MM.1S (cell line): ENCODE data around the gene FPR3.

Source experiments
- DNase-seq: peaks from one replicate; pipeline ENCODE4 v3.0.0-alpha.2; 2015
- H2AFZ ChIP-seq: fragments of 300-600 bp; sonication (generic); 2 replicates; pipeline ENCODE4 v1.6.0; 2016; ENCODE audit warnings: antibody characterized with exemption, low read length
- H3F3A ChIP-seq: fragments of 300-600 bp; sonication (generic); 2 replicates; pipeline ENCODE4 v1.6.1; 2016; ENCODE audit warnings: mild to moderate bottlenecking, antibody characterized with exemption, low read length, moderate library complexity, mixed read lengths; ENCODE audit not compliant: insufficient read depth
- H3K27ac ChIP-seq: fragments of 300-600 bp; sonication (generic); 2 replicates; pipeline ENCODE4 v1.5.1; 2016; ENCODE audit warnings: mild to moderate bottlenecking, low read length
- H3K27me3 ChIP-seq: fragments of 300-600 bp; sonication (generic); replicated peaks from 2 replicates; pipeline ENCODE4 v1.6.0; 2016; ENCODE audit warnings: low read length; ENCODE audit not compliant: insufficient read depth
- H3K36me3 ChIP-seq: fragments of 300-600 bp; sonication (generic); replicated peaks from 2 replicates; pipeline ENCODE4 v1.6.1; 2016; ENCODE audit warnings: mild to moderate bottlenecking, low read length, mixed read lengths; ENCODE audit not compliant: insufficient read depth
- H3K4me1 ChIP-seq: fragments of 300-600 bp; sonication (generic); 2 replicates; pipeline ENCODE4 v1.6.1; 2016; ENCODE audit warnings: low read length, mixed read lengths
- H3K4me2 ChIP-seq: fragments of 300-600 bp; sonication (generic); 2 replicates; pipeline ENCODE4 v1.6.0; 2016; ENCODE audit warnings: low read depth, low read length
- H3K4me3 ChIP-seq: fragments of 300-600 bp; sonication (generic); 2 replicates; pipeline ENCODE4 v1.5.1; 2016; ENCODE audit warnings: low read length, mixed read lengths
- H3K79me2 ChIP-seq: fragments of 300-600 bp; sonication (generic); 2 replicates; pipeline ENCODE4 v1.6.1; 2016; ENCODE audit warnings: mixed run types, low read length, mixed read lengths
- H3K9ac ChIP-seq: fragments of 300-600 bp; sonication (generic); 2 replicates; pipeline ENCODE4 v1.6.1; 2016; ENCODE audit warnings: low read length, mixed read lengths
- H3K9me2 ChIP-seq: fragments of 300-600 bp; sonication (generic); replicated peaks from 2 replicates; pipeline ENCODE4 v1.6.1; 2016; ENCODE audit warnings: mild to moderate bottlenecking, low read length, mixed read lengths; ENCODE audit not compliant: insufficient read depth
- H3K9me3 ChIP-seq: fragments of 300-600 bp; sonication (generic); replicated peaks from 2 replicates; pipeline ENCODE4 v1.6.1; 2016; ENCODE audit warnings: mild to moderate bottlenecking, low read length, mixed read lengths; ENCODE audit not compliant: insufficient read depth
- H4K20me1 ChIP-seq: fragments of 300-600 bp; sonication (generic); 2 replicates; pipeline ENCODE4 v1.6.1; 2016; ENCODE audit warnings: mild to moderate bottlenecking, low read length, moderate library complexity, mixed read lengths; ENCODE audit not compliant: insufficient read depth
- CTCF ChIP-seq: fragments of 300-600 bp; sonication (generic); IDR thresholded peaks from 2 replicates; pipeline ENCODE4 v1.5.1; 2016; ENCODE audit warnings: antibody characterized with exemption, low read length, mixed read lengths
- EZH2 ChIP-seq: fragments of 300-600 bp; sonication (generic); optimal IDR thresholded peaks from 2 replicates; pipeline ENCODE3; 2017; ENCODE audit warnings: low read depth, mild to moderate bottlenecking, antibody characterized with exemption, low read length, mixed read lengths
- EZH2phosphoT487 ChIP-seq: fragments of 300-600 bp; sonication (generic); IDR thresholded peaks from 2 replicates; pipeline ENCODE4 v1.6.1; 2018; ENCODE audit warnings: antibody characterized with exemption, low read length

Gene FPR3

GRCh38 chr19:51810223-51810622, 15.3 kb downstream of the FPR3 start:
- Histone ChIP-seq H3F3A (no peaks in the 10 kb centered on the region), H4K20me1 (no peaks in the 10 kb centered on the region), H3K4me3 (no peak overlapping the region), H3K36me3 (no peaks in the 10 kb centered on the region), H3K9me3 (no peaks in the 10 kb centered on the region), H3K9me2 (no peaks in the 10 kb centered on the region), H3K4me2 (no peak overlapping the region), H3K27ac (no peak overlapping the region), H3K4me1 (no peaks in the 10 kb centered on the region), H3K9ac (no peak overlapping the region), H3K79me2 (no peaks in the 10 kb centered on the region), H3K27me3 (no peaks in the 10 kb centered on the region), H2AFZ (no peak overlapping the region)
- no peak for DNase-seq
- TF ChIP-seq EZH2phosphoT487 (no peak), EZH2 (no peak), CTCF (no peak)

GRCh38 chr19:51811344-51811743, 16.4 kb downstream of the FPR3 start:
- no peaks in the 10 kb centered on the region for H4K20me1 ChIP-seq
- no peaks in the 10 kb centered on the region for H3K4me1 ChIP-seq
- no peaks in the 10 kb centered on the region for H3K36me3 ChIP-seq
- TF ChIP-seq EZH2phosphoT487 = no peak
- no peak for TF ChIP-seq EZH2
- TF ChIP-seq CTCF = no peak
- H2AFZ ChIP-seq = no peak overlapping the region
- no peak overlapping the region for H3K4me3 ChIP-seq
- no peak for DNase-seq
- H3K4me2 ChIP-seq = no peak overlapping the region
- H3K9me2 ChIP-seq = no peaks in the 10 kb centered on the region
- H3K9ac ChIP-seq = no peak overlapping the region
- no peaks in the 10 kb centered on the region for H3K27me3 ChIP-seq
- no peaks in the 10 kb centered on the region for H3K79me2 ChIP-seq
- H3K9me3 ChIP-seq = no peaks in the 10 kb centered on the region
- H3K27ac ChIP-seq = no peak overlapping the region
- no peaks in the 10 kb centered on the region for H3F3A ChIP-seq

- no peak overlapping the region for H3K9ac ChIP-seq
- H3K79me2 ChIP-seq = no peaks in the 10 kb centered on the region
- H2AFZ ChIP-seq = no peak overlapping the region
- no peaks in the 10 kb centered on the region for H4K20me1 ChIP-seq
- H3K4me2 ChIP-seq = no peak overlapping the region
- no peaks in the 10 kb centered on the region for H3K4me1 ChIP-seq
- H3K4me3 ChIP-seq = no peak overlapping the region
- no peaks in the 10 kb centered on the region for H3K9me2 ChIP-seq
- H3K27me3 ChIP-seq = no peaks in the 10 kb centered on the region
- no peak for DNase-seq
- no peaks in the 10 kb centered on the region for H3F3A ChIP-seq
- no peak overlapping the region for H3K27ac ChIP-seq
- TF ChIP-seq EZH2phosphoT487 (no peak), CTCF (no peak), EZH2 (no peak)
- no peaks in the 10 kb centered on the region for H3K9me3 ChIP-seq
- H3K36me3 ChIP-seq = no peaks in the 10 kb centered on the region
Measured at GRCh38 chr19:51815043-51815442, 20.1 kb downstream of the FPR3 start.
